GM21528 (cell line): ENCODE data around the gene GAGE10.
"Not testable (repeated sequence)": the region's sequence is repeated elsewhere in the genome, so short reads cannot be mapped to it uniquely, and the experiment has no call there.

Experiments
- ATAC-seq: cut with Tn5 transposase; IDR thresholded peaks from one replicate; pipeline ENCODE4 v1.9.1; 2021; ENCODE audit warnings: mild to moderate bottlenecking, moderate library complexity; ENCODE audit not compliant: unreplicated experiment, low FRiP score

GAGE10 gene

GRCh38 chrX:49273181-49273727 is 30.2 kb upstream of the GAGE10 start:
- ATAC-seq, result no peak

GRCh38 chrX:49276207-49276606 is 27.2 kb upstream of the GAGE10 start:
- no peak for ATAC-seq

GRCh38 chrX:49276671-49277534 is 26.5 kb upstream of the GAGE10 start:
- no peak for ATAC-seq

GRCh38 chrX:49277535-49277830 is 26.0 kb upstream of the GAGE10 start:
- ATAC-seq, result no peak

- ATAC-seq, result no peak
Measured at GRCh38 chrX:49278081-49278480, 25.4 kb upstream of the GAGE10 start.

- no peak for ATAC-seq
Measured at GRCh38 chrX:49282647-49283011, 20.8 kb upstream of the GAGE10 start.

GRCh38 chrX:49284212-49284611 is 19.2 kb upstream of the GAGE10 start:
- ATAC-seq, result no peak

GRCh38 chrX:49286136-49286535 is 17.3 kb upstream of the GAGE10 start:
- ATAC-seq, result no peak

- no peak for ATAC-seq
Measured at GRCh38 chrX:49286581-49286980, 16.9 kb upstream of the GAGE10 start.

- ATAC-seq, result no peak
Measured at GRCh38 chrX:49287665-49288064, 15.8 kb upstream of the GAGE10 start.

GRCh38 chrX:49290215-49290614 is 13.2 kb upstream of the GAGE10 start:
- ATAC-seq, result no peak

GRCh38 chrX:49291615-49292337 is 11.7 kb upstream of the GAGE10 start:
- no peak for ATAC-seq

- no peak for ATAC-seq
Measured at GRCh38 chrX:49292400-49293362, 10.8 kb upstream of the GAGE10 start.

GRCh38 chrX:49299293-49299692 is 4.2 kb upstream of the GAGE10 start:
- ATAC-seq, result not testable (repeated sequence)

GRCh38 chrX:49300703-49301102 is 2.7 kb upstream of the GAGE10 start:
- ATAC-seq, result no peak

- ATAC-seq, result not testable (repeated sequence)
Measured at GRCh38 chrX:49307775-49308174, 4.3 kb downstream of the GAGE10 start.

- ATAC-seq, result no peak
Measured at GRCh38 chrX:49308604-49309269, 5.3 kb downstream of the GAGE10 start.

GRCh38 chrX:49309401-49309981 is 6.0 kb downstream of the GAGE10 start:
- ATAC-seq, result no peak

GRCh38 chrX:49310371-49310770 is 6.9 kb downstream of the GAGE10 start:
- no peak for ATAC-seq

- ATAC-seq, result no peak
Measured at GRCh38 chrX:49312176-49312575, 8.7 kb downstream of the GAGE10 start.
